ENCODE results near the gene ARHGAP6. TPM values are rescaled to one million over a fixed set of nuclear protein-coding genes. Genes with fewer than 3 reads are reported as not detected.
"Not testable (repeated sequence)": the region's sequence is repeated elsewhere in the genome, so short reads cannot be mapped to it uniquely, and the experiment has no call there.

The ARHGAP6 gene
- total and polyA plus RNA-seq, 2 of the 13 experiments (the other 11 are each of a cell fraction or from before 2014, with no cell fraction given) = 0.11 TPM; not detected in 1

DNA sequence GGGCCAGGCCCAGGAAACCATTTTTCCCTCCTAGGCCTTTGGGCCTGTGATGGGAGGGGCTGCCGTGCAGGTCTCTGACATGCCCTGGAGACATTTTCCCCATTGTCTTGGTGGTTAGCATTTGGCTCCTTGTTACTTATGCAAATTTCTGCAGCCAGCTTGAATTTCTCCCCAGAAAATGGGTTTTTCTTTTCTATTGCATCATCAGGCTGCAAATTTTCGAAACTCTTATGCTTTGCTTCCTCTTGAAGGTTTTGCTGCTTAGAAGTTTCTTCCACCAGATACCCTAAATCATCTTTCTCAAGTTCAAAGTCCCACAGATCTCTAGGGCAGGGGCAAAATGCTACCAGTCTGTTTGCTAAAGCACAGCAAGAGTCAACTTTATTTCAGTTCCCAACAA is 430.3 kb downstream of the ARHGAP6 start:
- H3K4me2 ChIP-seq (ENCODE audit: low read depth, low read length); H3K4me3 ChIP-seq (replicated peaks in 1 of 3; ENCODE audit: insufficient read depth in 1 of 3, low read depth in 2 of 3, low read length in 3 of 3); H3K4me1 ChIP-seq (ENCODE audit: insufficient read depth, low read length); intact Hi-C loops (cut with micrococcal nuclease; ENCODE audit: unreplicated experiment); in situ Hi-C loops (cut with HindIII; ENCODE audit: extremely low pct_ligation_motif_present, low pct_unique_long_range_greater_than_20kb); H4K20me1 ChIP-seq (ENCODE audit: insufficient read depth, low read length); CTCF ChIA-PET (ENCODE audit: low intra/inter-chr PET ratio, low total read pairs); H3K9me3 ChIP-seq (ENCODE audit: low read length); H2AFZ ChIP-seq (ENCODE audit: low read length); H3K9ac ChIP-seq (ENCODE audit: insufficient read depth, low read depth, low read length); H3K79me2 ChIP-seq (ENCODE audit: insufficient read depth, low read length); H3K27me3 ChIP-seq (ENCODE audit: control insufficient read depth in 1 of 2, insufficient read depth in 2 of 2, low read length in 2 of 2); POLR2A ChIA-PET; BruUV-seq (replicated peaks); ATAC-seq; H3K36me3 ChIP-seq (replicated peaks in 1 of 2; ENCODE audit: control insufficient read depth in 1 of 2, insufficient read depth in 2 of 2, low read length in 2 of 2); DNase-seq (ENCODE audit: low spot score); FAIRE-seq; H3K27ac ChIP-seq (ENCODE audit: extremely low read length, insufficient read depth, low read length): not testable (repeated sequence)
- WGBS (ENCODE audit: low lambda C conversion rate) = 0% methylated on average over 1 of the region's 2 CpGs

DNA sequence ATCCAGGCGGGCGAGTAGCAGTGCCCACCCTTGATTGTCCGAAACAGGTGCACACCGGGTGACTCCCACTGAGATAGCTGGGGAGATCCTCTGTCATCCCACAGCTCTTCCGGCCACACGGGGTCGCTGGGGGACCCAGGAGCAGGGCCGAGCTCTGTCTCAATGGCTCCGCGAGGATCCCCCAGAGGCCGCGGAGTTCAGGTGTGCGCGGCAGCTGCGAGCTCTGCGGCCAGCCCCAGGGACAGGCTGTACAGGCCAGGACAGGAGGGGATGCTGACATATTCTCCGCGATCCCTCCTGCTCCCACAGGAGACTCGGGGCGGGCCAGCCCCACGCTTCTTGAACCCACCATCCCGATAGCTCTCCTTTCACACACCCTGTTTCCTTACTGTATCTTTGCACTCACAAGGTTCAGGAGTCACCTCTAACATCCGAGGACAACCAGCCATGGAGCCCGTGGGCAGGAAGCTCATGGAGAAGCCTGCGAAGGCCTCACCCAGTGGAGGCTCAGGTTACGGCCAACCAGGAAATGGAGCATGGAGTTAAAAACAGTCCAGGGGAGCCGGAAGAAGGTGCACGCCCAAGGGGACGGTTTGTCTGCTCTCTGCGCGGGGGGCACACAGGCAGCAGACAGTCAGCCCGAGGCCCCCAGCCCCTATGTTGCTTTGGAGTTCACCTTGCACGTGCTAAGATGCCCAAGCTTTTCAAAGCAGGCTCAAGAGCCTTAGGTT is 450.4 kb downstream of the ARHGAP6 start:
- H3K79me2 ChIP-seq (ENCODE audit: insufficient read depth, low read length) = no peaks in the 10 kb centered on the region
- H3K4me1 ChIP-seq (ENCODE audit: insufficient read depth, low read length) = no peaks in the 10 kb centered on the region
- BruUV-seq (replicated peaks) = no TSS peak
- H3K27ac ChIP-seq (ENCODE audit: extremely low read length, insufficient read depth, low read length) = no peak overlapping the region
- FAIRE-seq = no peak
- H4K20me1 ChIP-seq (ENCODE audit: insufficient read depth, low read length) = no peaks in the 10 kb centered on the region
- no peak overlapping the region for H2AFZ ChIP-seq (ENCODE audit: low read length)
- no peak overlapping the region for H3K4me2 ChIP-seq (ENCODE audit: low read depth, low read length)
- no peaks in the 10 kb centered on the region for H3K9me3 ChIP-seq (ENCODE audit: low read length)
- no peaks in the 10 kb centered on the region for H3K36me3 ChIP-seq (replicated peaks in 1 of 2; ENCODE audit: control insufficient read depth in 1 of 2, insufficient read depth in 2 of 2, low read length in 2 of 2)
- ChIA-PET CTCF (ENCODE audit: low intra/inter-chr PET ratio, low total read pairs) (no interaction called here), POLR2A (no interaction called here)
- ATAC-seq = peak; percentile 43; the same call in 2 of the 3 replicates
- 63% methylated on average over 6 of the region's 33 CpGs for WGBS (ENCODE audit: low lambda C conversion rate)
- intact Hi-C loops (cut with micrococcal nuclease; ENCODE audit: unreplicated experiment) (no loop called here), in situ Hi-C loops (cut with HindIII; ENCODE audit: extremely low pct_ligation_motif_present, low pct_unique_long_range_greater_than_20kb) (no loop called here)
- no peak overlapping the region for H3K4me3 ChIP-seq (replicated peaks in 1 of 3; ENCODE audit: insufficient read depth in 1 of 3, low read depth in 2 of 3, low read length in 3 of 3)
- TF ChIP-seq ZMYM2 (CRISPR knock-in tag; IDR thresholded peaks at IDR 0.05) (no peak), ZNF253 (CRISPR knock-in tag; IDR thresholded peaks at IDR 0.05; ENCODE audit: borderline replicate concordance) (no peak)
- TF ChIP-seq, protein P1, sequence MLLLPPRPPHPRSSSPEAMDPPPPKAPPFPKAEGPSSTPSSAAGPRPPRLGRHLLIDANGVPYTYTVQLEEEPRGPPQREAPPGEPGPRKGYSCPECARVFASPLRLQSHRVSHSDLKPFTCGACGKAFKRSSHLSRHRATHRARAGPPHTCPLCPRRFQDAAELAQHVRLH (CRISPR knock-in tag; IDR thresholded peaks at IDR 0.05; ENCODE audit: borderline replicate concordance, low read depth) = no peak
- TF ChIP-seq, protein P2, sequence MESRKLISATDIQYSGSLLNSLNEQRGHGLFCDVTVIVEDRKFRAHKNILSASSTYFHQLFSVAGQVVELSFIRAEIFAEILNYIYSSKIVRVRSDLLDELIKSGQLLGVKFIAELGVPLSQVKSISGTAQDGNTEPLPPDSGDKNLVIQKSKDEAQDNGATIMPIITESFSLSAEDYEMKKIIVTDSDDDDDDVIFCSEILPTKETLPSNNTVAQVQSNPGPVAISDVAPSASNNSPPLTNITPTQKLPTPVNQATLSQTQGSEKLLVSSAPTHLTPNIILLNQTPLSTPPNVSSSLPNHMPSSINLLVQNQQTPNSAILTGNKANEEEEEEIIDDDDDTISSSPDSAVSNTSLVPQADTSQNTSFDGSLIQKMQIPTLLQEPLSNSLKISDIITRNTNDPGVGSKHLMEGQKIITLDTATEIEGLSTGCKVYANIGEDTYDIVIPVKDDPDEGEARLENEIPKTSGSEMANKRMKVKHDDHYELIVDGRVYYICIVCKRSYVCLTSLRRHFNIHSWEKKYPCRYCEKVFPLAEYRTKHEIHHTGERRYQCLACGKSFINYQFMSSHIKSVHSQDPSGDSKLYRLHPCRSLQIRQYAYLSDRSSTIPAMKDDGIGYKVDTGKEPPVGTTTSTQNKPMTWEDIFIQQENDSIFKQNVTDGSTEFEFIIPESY (CRISPR knock-in tag; IDR thresholded peaks at IDR 0.05) = peak; percentile 84
- H3K9ac ChIP-seq (ENCODE audit: insufficient read depth, low read depth, low read length) = no peak overlapping the region
- no peaks in the 10 kb centered on the region for H3K27me3 ChIP-seq (ENCODE audit: control insufficient read depth in 1 of 2, insufficient read depth in 2 of 2, low read length in 2 of 2)
- DNase-seq (ENCODE audit: low spot score) = no peak

Measured in HepG2 (cell line).